ENCODE results near the gene PATZ1. TPM values are rescaled to one million over a fixed set of nuclear protein-coding genes. Genes with fewer than 3 reads are reported as not detected.

The PATZ1 gene
- total RNA-seq, 1 experiment from 2014 or later = 120 TPM

DNA sequence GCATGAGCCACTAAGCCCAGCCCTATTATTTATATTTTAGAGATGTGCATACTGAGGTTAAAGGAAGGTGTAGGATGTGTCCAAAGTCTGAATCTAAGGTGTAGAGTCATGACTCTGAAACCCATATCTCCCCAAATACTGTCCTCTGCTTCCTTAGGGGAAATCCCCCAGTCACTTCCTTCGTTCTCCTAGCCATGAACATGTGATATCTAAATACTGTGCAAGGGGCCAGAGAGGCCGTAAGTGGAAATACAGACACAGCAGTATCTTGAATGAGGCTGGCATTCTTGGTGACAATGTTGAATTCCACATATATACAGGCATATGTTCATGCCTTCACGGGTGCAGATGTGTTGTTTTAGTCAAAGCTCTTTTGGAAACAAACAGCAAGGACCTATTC lies 21.3 kb upstream of the PATZ1 start:
- Mint-ChIP-seq H3K4me1 (peaks cover 4 to 5% of the 10 kb centered on the region in 2 experiments; a peak in 3 of 4 replicates), H3K36me3 (ENCODE audit: insufficient read depth in 1 of 3, low read depth in 3 of 3) (no peaks in the 10 kb centered on the region), H3K9me3 (no peaks in the 10 kb centered on the region), H3K27ac (no peak overlapping the region), H3K27me3 (ENCODE audit: low read depth) (no peaks in the 10 kb centered on the region), H3K4me3 (no peak overlapping the region)
- H3K4ac ChIP-seq (ENCODE audit: low read depth, low read length) = no peak overlapping the region
- no peak overlapping the region for H2AFZ ChIP-seq (ENCODE audit: low read length)
- no peak overlapping the region for H3K56ac ChIP-seq (ENCODE audit: insufficient read length, low read depth, low read length)
- no peak overlapping the region for H2BK5ac ChIP-seq (ENCODE audit: insufficient read length, low read length)
- H3K27ac ChIP-seq (ENCODE audit: insufficient read length, low read depth, low read length) = no peak overlapping the region
- no peak overlapping the region for H2BK120ac ChIP-seq (ENCODE audit: low read depth, low read length, poor library complexity, severe bottlenecking)
- no peak overlapping the region for H3K4me2 ChIP-seq (ENCODE audit: insufficient read depth, insufficient read length, low read length)
- no CpG with 5 or more reads among the region's 3 CpGs for WGBS (ENCODE audit: extremely low coverage, insufficient read length, low lambda C conversion rate)
- no peak overlapping the region for H4K91ac ChIP-seq (ENCODE audit: insufficient read length, low read depth, low read length)
- H3K14ac ChIP-seq (ENCODE audit: insufficient read depth, low read length) = no peak overlapping the region
- H3K23ac ChIP-seq (ENCODE audit: insufficient read length, low read depth, low read length) = no peak overlapping the region
- H3K4me1 ChIP-seq (ENCODE audit: insufficient read depth, low read length) = no peaks in the 10 kb centered on the region
- TF ChIP-seq, protein P1, sequence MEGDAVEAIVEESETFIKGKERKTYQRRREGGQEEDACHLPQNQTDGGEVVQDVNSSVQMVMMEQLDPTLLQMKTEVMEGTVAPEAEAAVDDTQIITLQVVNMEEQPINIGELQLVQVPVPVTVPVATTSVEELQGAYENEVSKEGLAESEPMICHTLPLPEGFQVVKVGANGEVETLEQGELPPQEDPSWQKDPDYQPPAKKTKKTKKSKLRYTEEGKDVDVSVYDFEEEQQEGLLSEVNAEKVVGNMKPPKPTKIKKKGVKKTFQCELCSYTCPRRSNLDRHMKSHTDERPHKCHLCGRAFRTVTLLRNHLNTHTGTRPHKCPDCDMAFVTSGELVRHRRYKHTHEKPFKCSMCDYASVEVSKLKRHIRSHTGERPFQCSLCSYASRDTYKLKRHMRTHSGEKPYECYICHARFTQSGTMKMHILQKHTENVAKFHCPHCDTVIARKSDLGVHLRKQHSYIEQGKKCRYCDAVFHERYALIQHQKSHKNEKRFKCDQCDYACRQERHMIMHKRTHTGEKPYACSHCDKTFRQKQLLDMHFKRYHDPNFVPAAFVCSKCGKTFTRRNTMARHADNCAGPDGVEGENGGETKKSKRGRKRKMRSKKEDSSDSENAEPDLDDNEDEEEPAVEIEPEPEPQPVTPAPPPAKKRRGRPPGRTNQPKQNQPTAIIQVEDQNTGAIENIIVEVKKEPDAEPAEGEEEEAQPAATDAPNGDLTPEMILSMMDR (conservative IDR thresholded peaks at IDR 0.05) = no peak
- no peak overlapping the region for H2BK12ac ChIP-seq (ENCODE audit: insufficient read length, low read depth, low read length)
- H3T11ph ChIP-seq (ENCODE audit: low read length) = no peak overlapping the region
- H2BK15ac ChIP-seq (ENCODE audit: low read depth, low read length) = no peak overlapping the region
- H3K79me1 ChIP-seq (ENCODE audit: insufficient read depth, low read depth, low read length, poor library complexity, severe bottlenecking) = no peaks in the 10 kb centered on the region
- H2AK5ac ChIP-seq (ENCODE audit: insufficient read length, low read length) = no peak overlapping the region
- no peaks in the 10 kb centered on the region for H3K23me2 ChIP-seq (ENCODE audit: insufficient read length, low read depth, low read length, poor library complexity, severe bottlenecking)
- no peaks in the 10 kb centered on the region for H3K27me3 ChIP-seq (ENCODE audit: insufficient read depth, low read length)
- H4K20me1 ChIP-seq (ENCODE audit: control insufficient read depth, insufficient read depth, insufficient read length) = no peaks in the 10 kb centered on the region
- no peaks in the 10 kb centered on the region for H3K79me2 ChIP-seq (ENCODE audit: insufficient read depth, low read length)
- no peak overlapping the region for H4K8ac ChIP-seq (replicated peaks; ENCODE audit: insufficient read length, low read depth, low read length)
- H3K9ac ChIP-seq (ENCODE audit: extremely low read depth, insufficient read length, low read length) = no peak overlapping the region
- no peak overlapping the region for H4K5ac ChIP-seq (ENCODE audit: insufficient read length, low read depth, low read length)
- H3K18ac ChIP-seq (ENCODE audit: insufficient read length, low read depth, low read length) = no peak overlapping the region
- H3K9me3 ChIP-seq (ENCODE audit: control insufficient read depth, low read depth, low read length) = no peaks in the 10 kb centered on the region
- H2BK20ac ChIP-seq (ENCODE audit: low read depth, low read length, poor library complexity, severe bottlenecking) = no peak overlapping the region
- DNase-seq = no peak
